Mucosa of stomach (tissue), 1 donor: Measurements from ENCODE around the gene CDK2.
"Not testable (repeated sequence)": the region's sequence is repeated elsewhere in the genome, so short reads cannot be mapped to it uniquely, and the experiment has no call there.

Source experiments
- H3K27me3 ChIP-seq: one replicate; pipeline ENCODE4 v1.7.0; 2013; ENCODE audit warnings: mild to moderate bottlenecking, low read length; ENCODE audit not compliant: control insufficient read depth, insufficient read depth
- H3K36me3 ChIP-seq: one replicate; pipeline ENCODE4 v1.7.0; 2013; ENCODE audit warnings: low read length; ENCODE audit not compliant: control insufficient read depth, insufficient read depth
- H3K4me1 ChIP-seq: one replicate; pipeline ENCODE4 v1.7.0; 2013; ENCODE audit warnings: mild to moderate bottlenecking, low read length; ENCODE audit not compliant: control insufficient read depth, insufficient read depth
- H3K4me3 ChIP-seq: one replicate; pipeline ENCODE4 v1.7.0; 2013; ENCODE audit warnings: low read length
- H3K9ac ChIP-seq: one replicate; pipeline ENCODE4 v1.7.0; 2013; ENCODE audit warnings: mild to moderate bottlenecking, low read length, moderate library complexity
- H3K9me3 ChIP-seq: one replicate; pipeline ENCODE4 v1.7.0; 2013; ENCODE audit warnings: mild to moderate bottlenecking, low read length, moderate library complexity; ENCODE audit not compliant: control insufficient read depth
- donor health status: Pancreatic carcinoma.

Gene CDK2

DNA sequence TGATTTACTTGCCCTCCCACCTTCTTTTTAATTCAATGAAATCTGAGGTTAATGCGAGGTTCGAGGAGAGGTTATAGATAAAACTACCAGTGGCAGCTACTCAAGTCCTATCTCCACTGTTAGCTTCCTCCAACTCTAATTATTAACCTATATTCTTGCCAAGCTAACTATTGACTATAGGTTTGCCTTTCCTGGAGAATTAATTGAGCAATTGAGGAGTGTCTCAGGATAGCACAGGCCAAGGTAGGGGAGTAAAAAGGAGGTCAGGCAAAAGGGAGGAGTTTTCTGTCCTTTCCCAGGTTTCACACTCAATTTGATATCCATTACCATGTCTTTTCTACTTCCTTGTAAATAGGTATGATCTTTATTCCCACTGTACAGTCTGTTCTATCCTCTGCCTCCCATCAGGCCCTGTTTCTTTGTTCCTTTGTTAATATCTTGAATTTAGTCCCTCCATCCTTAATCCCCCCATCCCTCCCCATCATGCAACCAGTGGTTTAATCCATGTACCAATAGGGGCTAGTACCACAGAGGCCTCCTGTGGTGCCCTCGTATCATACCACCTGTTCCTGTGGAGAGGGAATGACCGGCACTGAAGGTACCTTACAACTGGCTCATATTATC lies 26.7 kb downstream of the CDK2 start:
- Histone ChIP-seq H3K4me3 (no peak overlapping the region), H3K9me3 (no peaks in the 10 kb centered on the region), H3K9ac (no peak overlapping the region), H3K36me3 (peaks cover 18% of the 10 kb centered on the region), H3K27me3 (no peaks in the 10 kb centered on the region), H3K4me1 (peaks cover 15% of the 10 kb centered on the region)

DNA sequence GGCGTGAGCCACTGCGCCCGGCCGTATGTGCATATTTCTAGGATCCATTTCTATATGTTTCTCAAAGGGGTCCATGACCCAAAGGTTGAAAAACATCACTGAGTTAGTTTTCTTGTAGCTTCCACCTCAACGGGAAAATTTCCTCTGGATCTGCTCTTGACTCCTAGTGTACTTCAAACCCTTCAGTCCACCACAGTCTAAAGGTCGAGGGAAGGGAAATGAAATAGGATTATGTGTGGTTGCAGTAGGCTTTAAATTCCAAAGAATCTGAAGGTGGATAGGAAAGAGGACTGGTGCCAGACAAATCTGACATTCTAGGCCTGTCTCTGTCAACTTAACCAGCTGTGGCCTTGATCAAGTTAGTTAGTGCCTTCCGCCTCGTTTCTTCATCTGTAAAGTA lies 28.7 kb downstream of the CDK2 start:
- Histone ChIP-seq H3K9ac (no peak overlapping the region), H3K36me3 (peaks cover 12% of the 10 kb centered on the region), H3K4me3 (no peak overlapping the region), H3K27me3 (no peaks in the 10 kb centered on the region), H3K9me3 (no peaks in the 10 kb centered on the region), H3K4me1 (peaks cover 16% of the 10 kb centered on the region)

DNA sequence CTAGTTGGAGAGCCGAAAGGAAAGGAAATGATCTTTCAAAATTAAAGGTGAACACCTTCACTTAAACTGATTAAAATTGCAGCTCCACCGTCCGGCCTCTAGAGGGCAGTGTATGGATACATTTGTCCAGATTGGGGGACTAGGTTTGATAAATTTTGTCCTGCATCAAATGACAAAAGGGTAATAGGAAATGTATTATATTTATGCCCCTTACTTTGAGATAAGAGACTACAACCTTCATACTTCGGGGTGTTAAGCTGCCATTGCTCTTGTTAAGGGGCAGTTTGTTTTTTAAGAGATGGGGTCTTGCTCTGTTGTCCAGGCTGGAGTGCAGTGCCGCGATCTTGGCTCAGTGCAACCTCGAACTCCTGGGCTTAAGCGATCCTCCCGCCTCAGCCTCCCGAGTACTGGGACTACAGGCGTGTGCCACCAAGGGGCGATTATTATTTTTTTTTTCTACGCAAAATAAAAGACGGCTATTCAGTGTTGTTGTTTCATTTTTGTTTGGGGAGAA lies 29.6 kb downstream of the CDK2 start:
- Histone ChIP-seq H3K27me3 (no peaks in the 10 kb centered on the region), H3K9me3 (no peaks in the 10 kb centered on the region), H3K36me3 (peaks cover 5% of the 10 kb centered on the region), H3K9ac (peak overlapping the region; percentile 86), H3K4me1 (peaks cover 18% of the 10 kb centered on the region), H3K4me3 (peak overlapping the region; percentile 71)

DNA sequence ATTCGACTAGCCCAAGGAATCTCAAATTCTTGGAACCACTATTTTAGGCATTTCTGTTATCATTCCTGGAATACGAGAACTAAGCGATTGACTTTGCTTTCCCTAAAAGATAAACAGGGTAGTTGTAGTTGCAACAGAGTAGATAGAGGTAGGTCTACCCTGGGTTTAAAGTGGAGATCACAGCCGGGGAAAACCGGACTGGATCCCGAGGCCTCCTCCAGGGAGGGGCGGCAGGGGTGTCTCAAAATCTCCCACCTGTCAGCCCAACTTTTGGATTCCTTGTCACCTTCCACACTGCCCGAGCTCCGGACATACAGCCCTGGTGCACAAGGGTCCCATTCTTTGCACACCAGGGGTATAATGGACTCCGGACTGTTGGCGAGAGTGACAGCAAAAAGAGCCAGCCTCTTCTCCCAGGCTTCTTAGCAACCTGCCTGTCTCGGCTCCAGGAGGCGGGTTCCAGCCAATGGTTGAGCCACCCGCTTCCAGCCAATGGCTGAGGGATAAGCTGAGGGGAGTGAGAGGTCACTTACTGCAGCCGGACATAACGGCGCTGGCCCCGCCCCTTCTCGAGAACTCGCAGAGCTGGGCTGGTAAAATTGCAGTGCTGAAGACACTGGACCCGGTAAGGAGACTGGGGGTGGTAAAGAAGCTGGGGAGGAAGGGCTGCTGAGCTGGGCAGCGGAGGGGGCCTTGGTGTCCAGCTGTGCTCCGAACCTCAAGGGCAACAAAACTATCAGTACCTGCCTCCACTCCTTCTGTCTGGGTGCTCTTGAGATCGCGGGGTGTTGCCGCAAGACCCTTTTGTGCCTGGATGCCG lies 30.3 kb downstream of the CDK2 start, which contains the start of gene SUOX:
TSS of gene SUOX (plus strand) at position 562 of the 820 bp plus-strand sequence. CDS start 4,946 bp downstream, outside the sequence.
- Histone ChIP-seq H3K4me3 (peak within 1 kb of the TSS; percentile 71), H3K9ac (peak within 1 kb of the TSS; percentile 86), H3K27me3 (no peaks in the 10 kb centered on the region), H3K36me3 (peaks cover 2% of the 10 kb centered on the region), H3K4me1 (peaks cover 25% of the 10 kb centered on the region), H3K9me3 (no peaks in the 10 kb centered on the region)

DNA sequence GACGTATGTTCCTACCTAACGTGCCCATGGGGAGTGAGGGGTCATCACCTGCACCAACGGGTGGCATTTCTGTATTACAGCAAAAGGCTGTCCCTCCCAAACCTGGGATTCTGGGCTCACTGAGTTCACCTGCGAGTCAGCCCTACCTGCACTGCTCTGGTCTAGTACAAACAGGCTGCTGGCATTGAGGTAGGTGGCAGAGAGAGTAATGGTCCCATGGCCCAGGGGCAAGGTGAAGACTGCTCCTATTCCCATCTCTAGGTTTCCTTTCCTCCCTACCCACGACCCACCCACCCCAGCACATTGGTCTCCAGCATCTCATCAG lies 30.9 kb downstream of the CDK2 start:
- no peaks in the 10 kb centered on the region for H3K27me3 ChIP-seq
- peak overlapping the region; percentile 86 for H3K9ac ChIP-seq
- peaks cover 27% of the 10 kb centered on the region for H3K4me1 ChIP-seq
- H3K4me3 ChIP-seq = peak overlapping the region; percentile 71
- no peaks in the 10 kb centered on the region for H3K36me3 ChIP-seq
- H3K9me3 ChIP-seq = no peaks in the 10 kb centered on the region

DNA sequence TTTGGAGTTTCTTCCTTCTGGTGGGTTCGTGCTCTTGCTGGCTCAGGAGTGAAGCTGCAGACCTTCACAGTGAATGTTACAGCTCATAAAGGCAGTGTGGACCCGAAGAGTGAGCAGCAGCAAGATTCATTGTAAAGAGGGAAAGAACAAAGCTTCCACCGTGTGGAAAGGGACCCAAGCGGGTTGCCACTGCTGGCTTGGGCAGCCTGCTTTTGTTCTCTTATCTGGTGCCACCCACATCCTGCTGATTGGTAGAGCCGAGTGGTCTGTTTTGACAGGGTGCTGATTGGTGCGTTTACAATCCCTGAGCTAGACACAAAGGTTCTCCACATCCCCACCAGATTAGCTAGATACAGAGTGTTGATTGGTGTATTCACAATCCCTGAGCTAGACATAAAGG lies 32.9 kb downstream of the CDK2 start:
- not testable (repeated sequence) for H3K9me3 ChIP-seq, H3K27me3 ChIP-seq, H3K9ac ChIP-seq, H3K36me3 ChIP-seq, H3K4me3 ChIP-seq
- peaks cover 27% of the 10 kb centered on the region for H3K4me1 ChIP-seq

DNA sequence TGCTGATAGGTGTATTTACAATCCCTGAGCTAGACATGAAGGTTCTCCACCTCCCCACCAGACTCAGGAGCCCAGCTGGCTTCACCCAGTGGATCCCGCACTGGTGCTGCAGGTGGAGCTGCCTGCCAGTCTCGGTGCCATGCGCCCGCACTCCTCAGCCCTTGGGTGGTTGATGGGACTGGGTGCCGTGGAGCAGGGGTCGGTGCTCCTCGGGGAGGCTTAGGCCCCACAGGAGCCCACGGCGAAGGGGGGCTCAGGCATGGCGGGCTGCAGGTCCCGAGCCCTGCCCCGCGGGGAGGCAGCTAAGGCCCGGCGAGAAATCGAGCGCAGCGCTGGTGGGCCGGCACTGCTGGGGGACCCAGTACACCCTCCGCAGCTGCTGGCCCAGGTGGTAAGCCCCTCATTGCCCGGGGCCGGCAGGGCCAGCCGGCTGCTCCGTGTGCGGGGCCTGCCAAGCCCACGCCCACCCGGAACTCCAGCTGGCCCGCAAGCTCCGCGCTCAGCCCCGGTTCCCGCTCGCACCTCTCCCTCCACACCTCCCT lies 33.4 kb downstream of the CDK2 start:
- H3K4me1 ChIP-seq = peaks cover 27% of the 10 kb centered on the region
- not testable (repeated sequence) for H3K27me3 ChIP-seq, H3K9ac ChIP-seq, H3K36me3 ChIP-seq, H3K4me3 ChIP-seq, H3K9me3 ChIP-seq

DNA sequence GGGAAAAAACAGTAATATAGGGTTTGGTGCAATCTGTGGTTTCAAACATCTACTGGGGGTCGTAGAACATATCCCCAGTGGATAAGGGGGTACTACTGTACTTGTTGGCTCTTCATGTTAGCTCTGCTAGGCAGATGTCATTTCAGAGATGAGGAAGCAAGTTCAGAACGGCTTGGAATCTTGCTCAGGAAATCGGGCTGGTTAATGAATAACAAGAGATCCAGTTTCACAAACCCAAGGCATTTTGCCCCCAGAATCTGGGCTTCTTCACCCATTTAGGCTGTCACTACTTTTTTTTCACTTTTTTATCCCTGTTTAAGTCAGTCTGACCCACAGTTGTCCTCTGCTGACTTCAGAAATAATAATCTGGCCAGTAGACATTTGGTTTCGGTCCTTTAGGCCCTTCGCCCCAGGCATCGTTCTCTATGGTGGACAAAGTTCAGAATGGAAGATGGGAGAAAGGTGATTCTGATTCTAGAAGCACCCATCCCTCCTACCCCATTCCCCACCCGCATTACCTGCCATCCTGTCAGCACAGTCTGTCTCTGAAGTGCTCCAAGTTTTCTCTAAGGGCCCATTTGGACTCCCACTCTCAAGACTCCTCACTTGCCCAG lies 35.0 kb downstream of the CDK2 start:
- H3K4me1 ChIP-seq = peaks cover 21% of the 10 kb centered on the region

DNA sequence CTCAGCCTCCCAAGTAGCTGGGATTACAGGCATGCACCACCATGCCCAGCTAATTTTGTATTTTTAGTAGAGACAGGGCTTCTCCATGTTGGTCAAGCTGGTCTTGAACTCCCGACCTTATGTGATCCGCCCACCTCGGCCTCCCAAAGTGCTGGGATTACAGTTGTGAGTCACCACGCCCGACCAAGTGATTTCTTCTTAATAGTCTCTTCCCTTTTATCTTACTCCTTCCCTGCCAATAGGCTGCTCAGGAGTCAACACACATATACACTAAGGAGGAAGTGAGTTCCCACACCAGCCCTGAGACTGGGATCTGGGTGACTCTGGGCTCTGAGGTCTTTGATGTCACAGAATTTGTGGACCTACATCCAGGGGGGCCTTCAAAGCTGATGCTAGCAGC lies 36.7 kb downstream of the CDK2 start:
- not testable (repeated sequence) for H3K9me3 ChIP-seq, H3K9ac ChIP-seq, H3K4me3 ChIP-seq, H3K36me3 ChIP-seq, H3K27me3 ChIP-seq
- H3K4me1 ChIP-seq = peaks cover 17% of the 10 kb centered on the region

More for the DNA sequence above, 35.0 kb downstream of the CDK2 start:
- H3K4me3 ChIP-seq = no peak overlapping the region
- no peaks in the 10 kb centered on the region for H3K36me3 ChIP-seq
- H3K9ac ChIP-seq = no peak overlapping the region
- no peaks in the 10 kb centered on the region for H3K9me3 ChIP-seq
- no peaks in the 10 kb centered on the region for H3K27me3 ChIP-seq

DNA sequence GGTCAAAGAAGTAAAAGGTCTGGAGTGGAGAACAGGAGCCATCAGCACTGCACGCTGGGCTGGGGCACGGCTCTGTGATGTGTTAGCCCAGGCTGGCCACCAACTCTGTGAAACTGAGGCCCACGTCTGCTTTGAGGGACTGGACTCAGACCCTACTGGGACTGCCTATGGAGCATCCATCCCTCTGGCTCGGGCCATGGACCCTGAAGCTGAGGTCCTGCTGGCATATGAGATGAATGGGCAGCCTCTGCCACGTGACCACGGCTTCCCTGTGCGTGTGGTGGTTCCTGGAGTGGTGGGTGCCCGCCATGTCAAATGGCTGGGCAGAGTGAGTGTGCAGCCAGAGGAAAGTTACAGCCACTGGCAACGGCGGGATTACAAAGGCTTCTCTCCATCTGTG lies 37.6 kb downstream of the CDK2 start:
- no peaks in the 10 kb centered on the region for H3K27me3 ChIP-seq
- no peaks in the 10 kb centered on the region for H3K36me3 ChIP-seq
- H3K9ac ChIP-seq = no peak overlapping the region
- H3K4me3 ChIP-seq = no peak overlapping the region
- H3K4me1 ChIP-seq = peaks cover 16% of the 10 kb centered on the region
- H3K9me3 ChIP-seq = no peaks in the 10 kb centered on the region

DNA sequence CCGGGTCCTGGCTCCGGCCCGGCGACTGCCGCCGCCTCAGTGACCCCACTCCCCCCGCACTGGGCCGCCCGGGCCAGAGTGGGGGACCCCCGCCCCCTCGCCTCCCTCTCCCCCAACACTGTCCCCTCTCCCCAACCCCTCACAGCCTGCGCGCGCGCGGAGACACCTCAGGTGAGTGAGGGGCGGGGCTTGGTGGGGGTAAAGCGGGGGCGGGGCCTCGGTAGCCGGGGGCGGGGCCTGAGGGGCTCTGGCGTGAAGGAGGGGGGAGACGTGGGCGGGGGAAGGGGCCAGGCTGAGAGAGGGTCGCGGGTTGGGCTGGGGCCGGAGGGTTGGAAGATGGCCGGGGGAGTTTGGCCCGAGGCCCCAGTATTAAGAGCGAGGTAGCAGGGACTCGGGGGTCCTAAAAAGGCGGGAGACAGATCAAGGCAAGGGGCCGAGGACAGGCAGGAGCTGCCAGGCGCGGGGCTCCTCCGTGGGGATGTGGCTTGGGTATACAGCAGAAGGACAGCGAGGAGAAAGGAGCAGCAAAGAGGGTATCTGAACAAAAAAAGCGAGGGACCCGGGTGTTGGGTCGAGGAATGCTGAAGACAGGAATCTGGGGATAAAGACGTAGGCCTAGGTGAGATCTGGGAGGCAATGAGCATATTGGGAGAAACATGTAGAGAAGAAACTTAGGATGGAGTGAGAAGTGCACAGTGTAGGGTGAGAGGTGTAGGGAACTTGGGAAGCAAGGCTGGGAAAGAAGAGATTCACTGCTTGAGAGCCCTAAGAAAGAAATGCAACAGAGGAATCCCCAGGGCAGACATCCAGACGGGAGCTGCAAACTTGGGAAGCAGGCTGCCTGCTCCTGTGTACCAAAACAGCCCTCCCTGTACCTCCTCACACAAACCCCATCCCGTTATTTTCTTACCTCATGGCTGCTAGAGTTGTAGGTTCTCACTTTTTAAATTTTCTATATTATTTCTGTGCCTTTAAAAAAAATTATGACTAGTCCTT lies 41.2 kb downstream of the CDK2 start:
- peak overlapping the region; percentile 51 for H3K4me3 ChIP-seq
- H3K36me3 ChIP-seq = no peaks in the 10 kb centered on the region
- H3K27me3 ChIP-seq = no peaks in the 10 kb centered on the region
- H3K9me3 ChIP-seq = no peaks in the 10 kb centered on the region
- H3K4me1 ChIP-seq = peaks cover 5% of the 10 kb centered on the region
- H3K9ac ChIP-seq = peak overlapping the region; percentile 82
